Measurements from ENCODE around the gene CNBP.
"Not testable (repeated sequence)": the region's sequence is repeated elsewhere in the genome, so short reads cannot be mapped to it uniquely, and the experiment has no call there.

The CNBP gene

DNA sequence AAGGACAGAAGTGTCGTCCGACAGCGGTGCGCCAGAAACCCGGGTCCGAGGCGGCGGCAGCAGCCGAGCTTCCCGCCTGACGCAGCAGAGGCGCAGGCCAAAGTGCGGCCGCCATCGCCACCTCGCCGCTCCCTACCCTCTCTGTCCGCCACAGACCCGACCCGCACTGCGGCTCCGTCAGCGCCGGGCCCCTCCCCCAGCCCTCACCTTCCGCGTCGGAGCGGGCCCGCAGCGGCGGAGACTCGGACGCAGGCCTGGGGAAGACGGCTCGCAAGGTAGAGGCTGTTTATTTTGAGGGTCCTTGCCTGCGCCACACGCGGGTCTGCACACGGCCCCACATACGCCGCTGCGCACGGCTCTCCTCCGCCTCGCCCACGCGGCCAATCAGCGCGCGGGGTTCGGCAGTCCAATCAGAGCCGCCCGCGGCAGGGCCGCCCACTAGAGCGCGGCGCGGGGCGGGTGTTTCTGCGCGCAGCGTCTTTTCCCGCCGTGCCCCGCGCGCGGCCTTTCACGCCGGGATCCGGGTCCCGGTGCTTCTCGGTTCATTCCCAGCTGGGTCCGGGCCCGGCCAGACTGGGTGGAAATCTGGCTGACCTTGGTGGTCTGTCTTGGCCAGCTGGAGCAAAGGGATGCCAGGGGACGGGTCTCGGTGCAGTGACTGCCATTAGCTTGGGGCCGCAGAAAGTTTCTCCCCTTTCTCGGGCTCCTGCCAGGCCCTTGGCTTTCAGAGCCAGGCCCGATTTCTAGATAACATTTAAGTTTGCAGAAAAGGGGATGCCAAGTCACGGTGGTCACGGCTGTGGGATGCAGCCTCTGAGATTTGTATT, at the start of gene CNBP:
Gene CNBP, minus strand, starts transcription at position 328 of the 827 bp plus-strand sequence. CDS start 12,139 bp downstream, outside the sequence.
- in situ Hi-C loops (cut with MboI; ENCODE audit: low sequenced_read_pairs): no loop called here
- Histone ChIP-seq H3K4me3 (peak within 1 kb of the TSS; percentile 91), H3K4me1 (peaks cover 16% of the 10 kb centered on the region), H3K9me3 (no peaks in the 10 kb centered on the region), H3K36me3 (replicated peaks) (peaks cover 37% of the 10 kb centered on the region), H3K27me3 (ENCODE audit: low read depth) (no peaks in the 10 kb centered on the region)
- DNase-seq (ENCODE audit: low spot score in 2 of 2): peak; percentile 90 to 92

DNA sequence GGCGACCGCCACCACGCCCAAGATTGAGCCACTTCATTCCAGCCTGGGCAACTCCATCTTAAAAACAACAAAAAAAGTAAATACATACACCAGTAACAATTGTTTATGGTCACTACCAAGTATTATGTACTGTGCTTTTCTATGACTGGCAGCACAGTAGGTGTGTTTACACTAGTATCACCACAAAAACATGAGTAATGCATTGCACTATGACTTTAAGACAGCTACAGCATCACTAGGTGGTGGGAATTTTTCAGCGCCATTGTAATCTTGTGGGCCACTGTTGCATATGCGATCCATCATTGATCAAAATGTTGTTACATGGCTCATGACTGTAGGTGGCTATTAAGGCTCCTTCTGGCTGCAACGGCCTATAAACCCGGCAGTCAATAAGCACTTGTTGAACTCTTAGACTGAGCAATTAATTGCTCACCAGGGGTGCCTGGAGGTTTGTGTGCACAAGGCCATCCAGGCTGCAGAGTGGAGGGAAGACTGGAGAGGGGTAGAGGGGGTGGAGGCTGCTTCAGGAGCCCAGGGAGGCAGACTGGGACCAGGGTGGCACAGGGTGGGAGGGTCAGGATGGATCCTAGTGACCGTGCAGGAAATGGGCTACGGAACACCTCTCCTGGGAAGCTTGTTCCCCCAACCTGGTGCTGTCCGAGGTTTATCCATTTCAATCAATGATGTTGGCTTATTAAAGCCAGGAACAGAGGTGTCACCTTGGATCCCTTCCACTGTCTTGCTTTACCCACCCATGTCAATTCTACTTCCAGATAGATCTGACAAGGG, 47.8 kb upstream of the CNBP start:
- Histone ChIP-seq H3K36me3 (replicated peaks) (no peaks in the 10 kb centered on the region), H3K27me3 (ENCODE audit: low read depth) (no peaks in the 10 kb centered on the region), H3K9me3 (no peaks in the 10 kb centered on the region), H3K4me3 (no peak overlapping the region), H3K4me1 (no peaks in the 10 kb centered on the region)
- DNase-seq (ENCODE audit: low spot score in 2 of 2): no peak
- in situ Hi-C loops (cut with MboI; ENCODE audit: low sequenced_read_pairs): no loop called here

DNA sequence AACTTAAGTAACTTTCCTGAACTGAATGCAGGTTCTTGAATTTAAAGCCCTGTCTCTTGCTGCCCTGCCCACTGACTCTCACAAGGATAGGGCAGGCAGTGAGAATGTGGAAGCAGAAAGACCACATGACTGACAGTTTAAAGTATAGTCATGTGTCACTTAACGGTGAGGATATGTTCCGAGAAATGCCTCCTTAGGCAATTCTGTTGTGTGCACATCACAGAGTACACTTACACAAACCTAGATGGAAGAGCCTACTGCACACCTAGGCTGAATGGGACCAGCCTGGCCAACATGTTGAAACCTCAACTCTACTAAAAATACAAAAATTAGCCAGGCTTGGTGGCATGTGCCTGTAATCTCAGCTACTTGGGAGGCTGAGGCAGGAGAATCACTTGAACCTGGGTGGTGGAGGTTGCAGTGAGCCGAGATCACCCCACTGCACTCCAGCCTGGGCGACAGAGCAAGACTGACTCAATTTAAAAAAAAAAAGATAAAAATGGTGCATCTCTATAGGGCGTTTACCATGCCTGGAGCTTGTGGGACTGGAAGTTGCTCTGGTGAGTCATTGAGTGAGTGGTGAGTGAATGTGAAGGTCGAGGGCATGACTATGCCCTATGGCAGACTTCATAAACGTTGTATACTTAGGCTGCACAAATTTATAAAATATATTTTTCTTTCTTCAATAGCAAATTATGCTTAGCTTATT, 46.8 kb upstream of the CNBP start:
- no peaks in the 10 kb centered on the region for H3K36me3 ChIP-seq (replicated peaks)
- H3K4me3 ChIP-seq: no peak overlapping the region
- DNase-seq (ENCODE audit: low spot score in 2 of 2): no peak
- H3K27me3 ChIP-seq (ENCODE audit: low read depth): no peaks in the 10 kb centered on the region
- no peaks in the 10 kb centered on the region for H3K4me1 ChIP-seq
- no peaks in the 10 kb centered on the region for H3K9me3 ChIP-seq
- in situ Hi-C loops (cut with MboI; ENCODE audit: low sequenced_read_pairs): no loop called here

DNA sequence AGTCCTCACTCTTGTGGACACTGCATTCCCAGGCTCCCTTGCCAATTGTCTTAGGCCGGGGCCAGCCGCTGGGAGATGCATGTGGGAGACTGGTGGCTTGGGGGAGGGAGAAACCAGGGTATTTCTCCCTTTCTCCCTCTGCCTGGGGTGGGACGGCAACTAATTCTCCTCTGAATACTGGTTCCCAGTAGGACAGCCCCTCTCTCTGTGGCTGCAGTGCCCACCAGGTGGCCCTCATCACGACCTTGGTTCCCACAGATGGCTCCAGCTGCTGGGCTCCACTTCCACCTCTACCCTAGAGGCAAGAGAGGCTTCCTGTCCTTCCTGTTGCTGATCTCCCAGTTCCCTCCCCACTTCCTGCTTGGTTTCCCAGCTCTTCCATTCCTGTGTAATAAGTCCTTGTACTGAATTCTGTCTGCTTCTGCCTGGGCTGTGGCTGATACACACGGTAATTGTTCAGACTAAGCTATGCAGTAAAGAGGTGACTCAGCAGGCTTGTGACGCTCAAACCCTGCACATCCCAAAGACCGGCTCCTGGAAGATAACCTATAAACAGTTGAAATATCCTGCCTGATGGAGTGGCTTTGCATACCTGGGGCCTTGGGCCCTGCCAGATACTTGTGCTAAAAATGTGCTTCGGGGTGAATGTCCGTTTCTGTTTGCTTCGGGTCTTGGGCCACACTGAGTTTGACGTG, 45.3 kb upstream of the CNBP start:
- no peaks in the 10 kb centered on the region for H3K9me3 ChIP-seq
- H3K27me3 ChIP-seq (ENCODE audit: low read depth): no peaks in the 10 kb centered on the region
- H3K36me3 ChIP-seq (replicated peaks): no peaks in the 10 kb centered on the region
- H3K4me1 ChIP-seq: no peaks in the 10 kb centered on the region
- in situ Hi-C loops (cut with MboI; ENCODE audit: low sequenced_read_pairs): no loop called here
- no peak overlapping the region for H3K4me3 ChIP-seq
- no peak for DNase-seq (ENCODE audit: low spot score in 2 of 2)

DNA sequence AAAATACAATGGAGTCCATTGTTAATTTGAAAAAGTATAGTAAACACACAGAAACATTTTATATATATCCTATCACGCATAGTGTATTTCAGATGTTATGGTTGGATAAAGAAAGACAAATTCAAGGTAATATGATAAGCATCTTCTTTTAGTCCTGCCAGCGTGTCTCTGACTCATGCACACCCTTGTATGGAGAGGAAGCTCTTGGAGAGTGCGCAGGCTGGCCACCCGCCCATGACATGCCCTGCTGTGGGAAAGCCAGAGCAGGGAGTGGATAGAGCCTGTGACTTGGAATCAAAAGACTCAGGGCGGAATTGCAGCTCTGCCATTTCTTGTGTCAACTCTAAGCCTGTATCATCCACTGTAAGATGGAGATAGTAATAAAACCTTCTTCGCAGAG, 42.7 kb upstream of the CNBP start:
- no peak for DNase-seq (ENCODE audit: low spot score in 2 of 2)
- in situ Hi-C loops (cut with MboI; ENCODE audit: low sequenced_read_pairs): no loop called here
- Histone ChIP-seq H3K27me3 (ENCODE audit: low read depth) (no peaks in the 10 kb centered on the region), H3K36me3 (replicated peaks) (no peaks in the 10 kb centered on the region), H3K4me3 (no peak overlapping the region), H3K4me1 (no peaks in the 10 kb centered on the region), H3K9me3 (0 out of 2 replicates have a peak, but pooled peaks cover 2% of the 10 kb centered on the region)

DNA sequence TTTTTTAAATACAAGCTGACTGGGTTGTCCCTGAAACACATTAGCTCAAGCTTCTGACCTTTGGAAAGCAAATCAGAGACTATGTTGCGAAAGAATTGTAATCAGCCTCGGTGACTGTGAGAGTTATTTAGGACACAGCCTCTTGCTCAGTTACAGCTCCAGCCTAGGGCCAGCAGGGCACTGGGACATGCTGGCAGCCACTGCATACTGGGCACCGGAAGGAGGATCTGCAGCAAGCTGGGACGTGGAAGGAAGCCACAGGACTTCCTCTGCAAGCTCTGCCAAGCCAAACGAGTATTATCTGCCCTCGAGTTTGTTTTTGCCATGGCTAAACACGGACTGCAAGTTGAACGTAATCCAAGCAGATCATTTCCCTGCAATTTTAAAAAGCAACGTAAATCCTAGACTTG, 41.3 kb upstream of the CNBP start:
- in situ Hi-C loops (cut with MboI; ENCODE audit: low sequenced_read_pairs): no loop called here
- H3K4me3 ChIP-seq: no peak overlapping the region

DNA sequence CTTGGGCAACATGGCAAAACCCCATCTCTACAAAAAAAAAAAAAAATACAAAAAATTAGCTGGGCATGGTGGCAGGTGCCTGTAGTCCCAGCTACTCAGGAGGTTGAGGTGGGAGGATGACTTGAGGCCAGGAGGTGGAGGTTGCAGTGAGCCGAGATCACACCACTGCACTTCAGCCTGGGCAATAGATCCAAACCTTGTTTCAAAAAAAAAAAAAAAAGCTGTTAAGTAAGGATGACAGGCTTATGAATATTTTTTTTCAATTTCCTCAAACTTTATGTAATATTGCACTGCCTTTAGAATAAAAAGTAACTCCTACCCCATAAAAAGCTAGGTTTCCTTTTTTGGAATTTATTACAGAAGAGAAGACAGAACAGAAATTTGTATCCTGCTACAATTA, 40.7 kb upstream of the CNBP start:
- in situ Hi-C loops (cut with MboI; ENCODE audit: low sequenced_read_pairs); H3K4me1 ChIP-seq; DNase-seq (ENCODE audit: low spot score in 2 of 2): not testable (repeated sequence)

More for the DNA sequence above, 41.3 kb upstream of the CNBP start:
- Histone ChIP-seq H3K9me3 (0 out of 2 replicates have a peak, but pooled peaks cover 2% of the 10 kb centered on the region), H3K27me3 (ENCODE audit: low read depth) (no peaks in the 10 kb centered on the region), H3K4me1 (no peaks in the 10 kb centered on the region), H3K36me3 (replicated peaks) (no peaks in the 10 kb centered on the region)
- no peak for DNase-seq (ENCODE audit: low spot score in 2 of 2)

DNA sequence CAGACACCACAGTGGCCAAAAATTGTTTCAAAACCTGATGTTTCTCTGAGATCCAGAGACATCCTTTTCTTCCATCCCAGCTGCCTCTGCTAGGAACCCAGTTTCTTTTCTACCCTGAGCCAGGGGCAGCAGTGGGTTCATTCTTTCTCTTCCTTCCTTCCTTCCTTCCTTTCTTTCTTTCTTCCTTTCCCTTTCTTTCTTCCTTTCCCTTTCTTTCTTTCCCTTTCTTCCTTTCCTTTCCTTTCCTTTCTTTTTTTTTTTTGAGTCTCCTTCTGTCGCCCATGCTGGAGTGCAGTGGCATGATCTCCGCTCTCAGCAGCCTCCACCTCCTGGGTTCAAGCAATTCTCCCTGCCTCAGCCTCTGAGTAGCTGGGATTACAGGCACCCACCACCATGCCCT, 35.0 kb upstream of the CNBP start:
- H3K36me3 ChIP-seq (replicated peaks): no peaks in the 10 kb centered on the region
- no peak for DNase-seq (ENCODE audit: low spot score in 2 of 2)
- in situ Hi-C loops (cut with MboI; ENCODE audit: low sequenced_read_pairs): no loop called here

More for the DNA sequence above, 40.7 kb upstream of the CNBP start:
- not testable (repeated sequence) for H3K4me3 ChIP-seq; H3K27me3 ChIP-seq (ENCODE audit: low read depth); H3K9me3 ChIP-seq; H3K36me3 ChIP-seq (replicated peaks)

DNA sequence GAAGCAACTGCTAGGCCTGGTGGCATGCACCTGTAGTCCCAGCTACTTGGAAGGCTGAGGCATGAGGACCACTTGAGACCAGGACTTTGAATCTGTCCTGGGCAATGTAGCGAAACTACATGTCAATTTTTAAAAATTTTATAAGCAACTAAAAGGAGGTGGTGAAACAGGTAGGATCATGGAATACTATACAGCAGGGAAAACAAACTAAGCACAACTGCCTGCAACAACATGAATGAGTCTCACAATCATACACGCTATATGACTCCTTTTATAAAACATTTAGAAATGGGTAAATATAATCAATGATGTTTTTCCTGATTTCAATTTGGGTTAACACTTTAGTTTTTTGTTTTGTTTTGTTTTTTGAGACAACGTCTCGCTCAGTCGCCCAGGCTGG, 29.5 kb upstream of the CNBP start:
- H3K4me3 ChIP-seq: no peak overlapping the region
- DNase-seq (ENCODE audit: low spot score in 2 of 2): no peak
- H3K4me1 ChIP-seq: peaks cover 2% of the 10 kb centered on the region; the same call in 1 of the 2 replicates
- in situ Hi-C loops (cut with MboI; ENCODE audit: low sequenced_read_pairs): no loop called here
- H3K27me3 ChIP-seq (ENCODE audit: low read depth): no peaks in the 10 kb centered on the region
- no peaks in the 10 kb centered on the region for H3K36me3 ChIP-seq (replicated peaks)
- no peaks in the 10 kb centered on the region for H3K9me3 ChIP-seq

More for the DNA sequence above, 35.0 kb upstream of the CNBP start:
- no peaks in the 10 kb centered on the region for H3K27me3 ChIP-seq (ENCODE audit: low read depth)
- no peak overlapping the region for H3K4me3 ChIP-seq
- no peaks in the 10 kb centered on the region for H3K4me1 ChIP-seq
- H3K9me3 ChIP-seq: 0 out of 2 replicates have a peak, but pooled peaks cover 2% of the 10 kb centered on the region

DNA sequence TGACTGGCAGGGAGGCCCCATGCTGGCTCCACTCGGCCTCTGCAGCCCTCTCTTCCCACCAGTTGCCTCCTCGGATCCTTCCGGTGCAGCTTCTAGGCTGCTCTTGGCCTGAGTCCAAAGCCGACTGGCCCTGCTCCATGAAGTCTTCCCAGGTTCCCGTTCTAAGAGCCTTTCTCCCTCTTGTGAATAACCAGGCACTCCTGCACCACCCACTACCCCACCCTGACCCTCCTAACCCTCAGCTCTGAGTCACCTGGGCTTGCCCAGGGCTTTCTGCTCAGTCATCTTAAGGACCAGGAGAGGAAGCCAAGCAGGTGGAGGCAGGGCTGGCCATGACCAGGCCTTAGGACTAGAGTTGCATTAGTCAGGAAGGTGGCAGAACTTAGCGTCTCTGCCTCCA, 28.1 kb upstream of the CNBP start:
- DNase-seq (ENCODE audit: low spot score in 2 of 2): peak in 1 of 2 experiments; percentile 45
- in situ Hi-C loops (cut with MboI; ENCODE audit: low sequenced_read_pairs): no loop called here
- Histone ChIP-seq H3K4me1 (peaks cover 2% of the 10 kb centered on the region; the same call in 1 of the 2 replicates), H3K9me3 (no peaks in the 10 kb centered on the region), H3K27me3 (ENCODE audit: low read depth) (no peaks in the 10 kb centered on the region), H3K4me3 (no peak overlapping the region), H3K36me3 (replicated peaks) (no peaks in the 10 kb centered on the region)

DNA sequence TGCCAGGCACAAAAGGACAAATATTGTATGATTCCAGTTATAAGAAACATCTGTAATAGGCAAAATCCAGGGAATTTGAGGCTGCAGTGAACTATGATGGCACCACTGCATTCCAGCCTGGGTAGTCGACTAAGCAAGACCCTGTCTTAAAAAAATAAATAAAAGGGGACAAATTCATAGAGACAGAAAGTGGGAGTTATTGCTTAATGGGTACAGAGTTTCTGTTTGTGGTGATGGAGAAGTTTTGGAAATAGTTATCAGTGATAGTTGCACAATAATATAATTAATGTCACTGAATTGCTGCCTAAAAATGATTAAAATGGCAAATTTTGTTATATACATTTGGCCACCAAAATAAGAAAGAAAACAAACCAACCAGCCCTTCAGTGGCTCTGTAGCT, 27.6 kb upstream of the CNBP start:
- H3K9me3 ChIP-seq: no peaks in the 10 kb centered on the region
- no peaks in the 10 kb centered on the region for H3K27me3 ChIP-seq (ENCODE audit: low read depth)
- no peak overlapping the region for H3K4me3 ChIP-seq
- no peak for DNase-seq (ENCODE audit: low spot score in 2 of 2)
- no peaks in the 10 kb centered on the region for H3K36me3 ChIP-seq (replicated peaks)
- in situ Hi-C loops (cut with MboI; ENCODE audit: low sequenced_read_pairs): no loop called here
- peaks cover 2% of the 10 kb centered on the region; the same call in 1 of the 2 replicates for H3K4me1 ChIP-seq

DNA sequence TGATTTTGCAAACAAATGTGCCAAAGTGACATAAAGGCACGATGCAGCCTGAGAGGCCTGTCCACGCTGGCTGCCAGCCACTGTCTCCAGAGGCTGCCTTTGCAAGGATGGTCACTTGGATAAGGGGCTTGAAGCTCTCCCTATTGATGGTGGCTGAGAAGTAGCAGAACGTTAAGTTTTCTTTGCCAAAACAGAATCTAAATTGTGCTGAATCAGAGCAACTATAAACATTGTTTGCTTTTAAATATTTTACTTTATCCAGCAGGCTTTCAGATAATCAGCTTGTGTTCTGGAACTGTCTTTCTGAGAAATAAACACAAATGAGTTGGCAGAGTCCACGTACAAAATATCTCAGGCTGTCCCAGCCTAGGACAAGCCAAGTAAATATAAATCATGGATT, 23.8 kb upstream of the CNBP start:
- Histone ChIP-seq H3K4me1 (peaks cover 2% of the 10 kb centered on the region; the same call in 1 of the 2 replicates), H3K27me3 (ENCODE audit: low read depth) (no peaks in the 10 kb centered on the region), H3K4me3 (no peak overlapping the region), H3K9me3 (no peaks in the 10 kb centered on the region), H3K36me3 (replicated peaks) (no peaks in the 10 kb centered on the region)
- DNase-seq (ENCODE audit: low spot score in 2 of 2): no peak
- in situ Hi-C loops (cut with MboI; ENCODE audit: low sequenced_read_pairs): no loop called here
